HG03432 (cell line): ENCODE results near the gene CAMKK1.

Experiments used
- ATAC-seq: cut with Tn5 transposase; IDR thresholded peaks from one replicate; pipeline ENCODE4 v1.9.1; 2021; ENCODE audit warnings: mild to moderate bottlenecking, moderate library complexity; ENCODE audit not compliant: unreplicated experiment

The CAMKK1 gene

DNA sequence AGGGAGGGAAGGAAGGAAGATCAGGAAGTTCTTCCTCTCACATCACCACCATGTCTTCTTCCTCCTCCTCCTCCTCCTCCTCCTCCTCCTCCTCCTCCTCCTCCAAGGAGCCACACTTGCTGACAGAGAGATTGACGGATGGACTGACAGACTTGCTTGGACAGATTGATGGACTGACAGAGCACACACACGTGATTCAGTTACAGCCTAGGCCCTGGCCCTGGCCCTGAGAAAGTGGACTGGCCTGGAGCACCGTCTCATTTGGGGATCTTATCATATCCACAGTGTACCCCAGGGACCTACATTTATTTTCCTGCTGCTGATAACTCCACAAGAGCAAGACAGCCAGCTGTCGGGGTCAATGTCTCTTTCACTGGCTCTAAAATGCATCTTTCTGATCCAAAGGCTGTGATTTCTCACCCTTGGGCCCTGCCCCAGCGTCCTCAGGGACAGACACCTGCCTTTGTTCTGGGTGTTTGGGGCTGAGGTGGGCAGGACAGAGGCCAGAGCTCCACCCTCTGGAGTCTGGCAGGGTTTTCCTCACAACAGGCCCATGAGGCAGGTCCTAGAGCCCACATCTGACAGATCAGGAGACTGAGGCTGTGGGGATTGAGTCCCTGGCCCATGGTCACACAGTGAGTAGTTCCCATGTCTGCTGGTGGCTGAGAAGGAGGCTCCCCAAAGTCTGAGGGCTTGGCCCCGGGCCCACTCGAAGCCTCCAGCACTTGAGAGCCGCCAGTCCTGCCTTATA is 25.7 kb upstream of the CAMKK1 start:
- ATAC-seq, result no peak

DNA sequence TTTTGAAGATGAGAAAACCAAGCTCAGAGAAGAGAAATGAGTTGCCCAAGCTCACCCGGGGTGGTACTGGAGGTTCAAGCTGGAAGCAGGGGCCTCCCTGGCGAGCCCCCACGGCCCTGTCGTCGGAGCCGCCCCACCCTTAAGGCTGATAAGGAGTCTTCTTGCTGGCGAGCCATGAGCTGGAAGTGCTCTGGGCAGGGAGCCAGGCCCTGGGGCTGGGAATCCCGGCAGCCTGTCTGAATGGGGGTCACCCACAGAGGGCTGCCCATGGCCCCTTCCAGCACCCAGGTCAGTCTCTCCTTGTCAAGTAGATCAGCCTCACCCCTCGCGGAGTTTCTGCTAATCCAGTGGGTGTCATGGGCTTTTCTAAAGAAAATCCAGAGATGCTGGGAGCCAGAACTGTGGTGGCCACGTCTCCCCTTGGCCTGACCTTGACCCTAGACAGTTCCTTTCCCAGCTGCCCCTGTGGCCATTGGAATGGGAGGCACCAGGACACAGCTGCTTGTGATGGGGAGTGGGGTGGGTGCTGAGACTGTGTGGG is 24.6 kb upstream of the CAMKK1 start:
- ATAC-seq, result no peak

DNA sequence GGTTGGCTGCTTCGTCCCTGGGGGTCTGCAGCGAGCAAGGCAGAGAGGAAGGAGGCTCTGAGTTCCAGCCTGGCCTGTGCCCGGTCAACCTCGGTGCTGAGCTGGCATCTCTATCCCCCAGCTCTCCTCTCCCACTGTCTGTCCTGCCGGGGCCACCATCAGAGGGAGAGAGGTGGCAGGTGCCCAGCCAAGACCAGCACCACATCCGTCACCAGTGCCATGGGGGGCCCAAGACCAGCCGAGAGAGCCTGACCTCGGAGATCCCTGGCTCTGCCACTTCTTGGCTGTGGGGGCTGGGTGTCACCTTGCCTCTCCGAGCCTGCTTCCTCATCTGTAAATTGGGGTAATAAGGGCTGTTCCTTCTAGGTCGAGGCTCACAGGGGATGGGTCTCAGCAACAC is 24.0 kb upstream of the CAMKK1 start:
- no peak for ATAC-seq

DNA sequence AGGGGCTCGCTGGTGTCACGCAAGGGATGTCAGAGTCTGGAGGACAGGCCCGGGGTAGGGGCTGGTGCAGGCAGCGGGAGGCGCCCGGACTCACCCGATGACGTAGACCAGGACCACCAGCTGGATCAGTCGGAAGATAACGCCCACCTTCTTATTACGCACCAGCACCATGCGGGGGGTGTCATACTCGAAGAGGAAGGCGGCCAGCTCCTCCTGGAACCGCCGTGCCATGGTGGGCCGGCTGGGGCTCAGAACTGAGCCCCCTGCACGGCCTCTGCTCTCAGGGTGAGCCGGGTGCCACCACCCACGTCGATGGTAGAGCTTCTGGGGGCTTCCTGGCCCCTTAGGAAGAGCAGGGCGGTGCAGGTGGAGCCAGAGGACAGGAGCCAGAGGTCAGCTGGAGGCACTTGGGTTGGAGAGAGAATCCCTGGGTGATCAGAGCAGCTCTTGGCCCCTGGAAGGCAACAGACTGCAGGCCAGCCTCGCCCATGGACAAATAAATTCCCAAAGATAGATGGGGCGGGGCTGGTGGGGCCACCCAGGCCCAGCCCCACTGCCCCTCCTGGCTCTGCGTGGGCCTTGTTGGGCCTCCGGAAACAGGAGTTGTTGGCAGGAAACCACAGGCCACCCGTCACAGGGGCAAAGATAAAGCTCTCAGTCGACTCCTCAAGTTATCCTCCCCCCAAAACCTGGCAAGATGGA is 23.3 kb upstream of the CAMKK1 start, which contains the start of gene P2RX1:
P2RX1 (minus strand) TSS at position 471 of the 702 bp plus-strand sequence; CDS start at position 231, 240 bp downstream.
- ATAC-seq, result no peak

DNA sequence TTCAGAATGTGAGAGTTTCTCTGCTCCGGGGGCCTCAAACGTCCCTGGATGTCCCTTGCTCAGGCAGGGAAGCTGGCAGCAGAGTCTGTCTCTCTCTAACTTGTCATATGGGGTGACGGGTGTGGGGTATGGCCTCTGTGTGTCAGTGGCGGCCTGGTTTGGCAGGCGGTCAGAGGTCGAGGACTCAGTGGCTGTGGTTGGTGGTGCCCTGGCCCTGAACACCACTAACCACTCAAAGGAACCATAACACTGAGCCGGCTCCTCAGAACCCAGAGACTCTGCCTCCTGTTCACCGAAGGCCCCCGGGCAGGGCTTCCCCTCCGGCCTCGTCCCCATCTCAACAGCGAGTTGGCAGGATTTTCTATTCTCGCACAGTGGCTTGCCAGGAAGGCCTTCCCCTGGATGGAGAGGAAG is 22.7 kb upstream of the CAMKK1 start:
- no peak for ATAC-seq

DNA sequence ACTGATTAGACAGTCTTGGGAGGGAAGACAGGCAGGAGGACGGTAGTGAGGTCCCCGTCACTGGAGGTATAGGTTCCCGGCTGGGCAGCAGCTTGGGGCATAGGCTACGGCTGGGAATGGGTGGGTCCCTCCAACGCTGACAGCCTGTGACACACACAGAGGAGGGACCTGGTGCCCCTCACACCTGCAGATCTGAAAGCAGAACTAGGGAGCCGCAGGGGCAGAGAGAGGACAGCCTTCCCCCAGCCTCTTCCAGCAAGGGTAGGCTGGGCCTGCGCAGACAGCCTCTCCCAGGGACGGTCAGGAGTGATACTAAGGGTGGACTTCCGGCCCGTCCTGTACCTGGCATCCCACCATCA is 21.4 kb upstream of the CAMKK1 start:
- peak; percentile 41 for ATAC-seq

DNA sequence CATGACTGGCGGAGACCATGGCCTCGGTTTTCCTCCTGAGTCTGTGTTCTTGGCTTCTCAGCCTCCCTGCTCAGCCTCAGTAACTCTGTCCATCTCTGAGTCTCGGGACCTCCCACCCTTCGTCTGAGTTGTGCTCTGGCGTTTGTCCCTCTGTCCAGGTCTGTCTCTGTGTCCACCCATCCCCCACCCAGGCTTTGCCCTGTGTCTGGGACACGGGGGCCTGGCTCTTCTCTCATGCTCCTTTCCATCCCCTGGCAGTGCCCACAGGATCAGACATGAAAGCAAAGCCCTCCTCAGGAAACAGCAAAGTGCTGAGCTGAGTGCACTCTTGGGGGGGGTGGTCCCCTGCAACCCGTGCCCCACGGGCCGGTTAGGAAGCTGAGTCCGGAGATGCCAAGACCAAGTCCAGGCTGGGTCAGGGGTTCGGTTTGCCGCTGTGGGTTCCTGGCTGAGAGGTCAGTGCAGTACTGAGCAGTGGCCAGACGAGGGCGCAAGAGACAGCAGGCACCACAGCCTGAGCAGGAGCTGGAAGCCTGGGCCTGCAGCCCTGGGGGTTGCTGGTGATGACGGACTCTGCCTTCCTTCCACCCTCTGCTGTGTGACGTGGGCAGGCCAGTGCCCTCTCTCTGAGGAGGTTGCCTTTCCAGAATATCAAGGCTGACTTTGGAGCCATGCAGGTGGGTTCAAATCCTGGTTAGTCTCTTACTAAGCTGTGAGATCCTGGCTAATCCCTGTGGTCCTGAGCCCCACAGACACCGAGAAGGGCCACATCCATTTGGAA is 20.9 kb upstream of the CAMKK1 start:
- ATAC-seq, result peak; percentile 43

DNA sequence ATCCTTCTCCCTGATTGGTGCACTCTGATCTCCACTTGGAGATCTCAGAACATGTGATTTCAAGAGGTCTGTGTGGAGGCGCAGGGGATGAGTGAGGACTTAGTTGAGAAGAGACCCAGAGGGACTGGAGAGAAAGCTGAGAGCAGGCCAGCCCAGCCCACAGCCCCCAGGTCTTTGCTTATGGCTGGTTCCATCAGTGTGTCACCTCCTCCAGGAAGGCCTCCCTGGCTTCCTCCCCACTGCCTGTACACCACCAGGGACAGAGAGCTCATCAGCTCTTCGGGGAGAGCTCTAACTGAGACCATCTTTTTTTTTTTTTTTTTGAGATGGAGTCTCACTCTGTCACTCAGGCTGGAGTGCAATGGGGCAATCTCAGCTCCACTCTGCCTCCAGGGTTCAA is 20.0 kb upstream of the CAMKK1 start:
- ATAC-seq, result no peak

DNA sequence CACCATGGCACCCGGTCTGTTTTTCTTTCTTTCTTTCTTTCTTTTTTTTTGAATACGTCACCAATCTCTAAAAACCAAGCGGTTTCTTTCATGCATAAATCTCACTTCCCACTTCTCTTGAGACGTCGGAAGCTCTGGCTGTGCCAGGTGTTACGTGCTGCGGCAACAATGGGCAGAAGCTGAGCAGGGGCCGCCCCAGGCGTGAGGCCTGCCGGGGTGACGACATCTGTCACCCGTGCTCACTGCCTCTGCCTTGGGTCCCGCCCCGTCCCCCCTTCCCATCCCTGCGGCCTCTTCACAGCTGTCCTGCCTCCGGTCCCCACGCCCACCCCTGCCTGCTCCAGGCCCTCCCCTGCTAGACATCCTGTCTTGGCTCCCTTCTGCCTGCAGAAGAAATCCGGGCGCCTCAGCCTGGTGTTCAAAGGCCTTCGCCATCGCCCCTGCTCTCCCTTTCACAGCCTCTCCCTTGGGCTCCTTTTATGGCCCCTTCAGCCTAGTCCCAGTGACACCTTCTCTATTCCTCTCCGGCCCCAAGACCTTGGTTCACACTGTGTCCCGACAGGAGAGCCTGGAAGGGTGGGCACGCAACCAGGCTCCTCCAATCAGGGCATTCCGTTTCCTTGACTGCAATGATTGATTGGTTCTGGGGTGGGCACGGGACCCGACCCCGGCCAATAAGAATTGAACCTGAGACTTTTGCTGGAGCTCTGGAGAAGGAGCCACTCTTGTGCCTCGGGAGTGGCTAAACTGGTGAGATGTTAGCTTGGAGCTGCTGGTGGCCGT is 18.6 kb upstream of the CAMKK1 start:
- peak; percentile 69 for ATAC-seq

DNA sequence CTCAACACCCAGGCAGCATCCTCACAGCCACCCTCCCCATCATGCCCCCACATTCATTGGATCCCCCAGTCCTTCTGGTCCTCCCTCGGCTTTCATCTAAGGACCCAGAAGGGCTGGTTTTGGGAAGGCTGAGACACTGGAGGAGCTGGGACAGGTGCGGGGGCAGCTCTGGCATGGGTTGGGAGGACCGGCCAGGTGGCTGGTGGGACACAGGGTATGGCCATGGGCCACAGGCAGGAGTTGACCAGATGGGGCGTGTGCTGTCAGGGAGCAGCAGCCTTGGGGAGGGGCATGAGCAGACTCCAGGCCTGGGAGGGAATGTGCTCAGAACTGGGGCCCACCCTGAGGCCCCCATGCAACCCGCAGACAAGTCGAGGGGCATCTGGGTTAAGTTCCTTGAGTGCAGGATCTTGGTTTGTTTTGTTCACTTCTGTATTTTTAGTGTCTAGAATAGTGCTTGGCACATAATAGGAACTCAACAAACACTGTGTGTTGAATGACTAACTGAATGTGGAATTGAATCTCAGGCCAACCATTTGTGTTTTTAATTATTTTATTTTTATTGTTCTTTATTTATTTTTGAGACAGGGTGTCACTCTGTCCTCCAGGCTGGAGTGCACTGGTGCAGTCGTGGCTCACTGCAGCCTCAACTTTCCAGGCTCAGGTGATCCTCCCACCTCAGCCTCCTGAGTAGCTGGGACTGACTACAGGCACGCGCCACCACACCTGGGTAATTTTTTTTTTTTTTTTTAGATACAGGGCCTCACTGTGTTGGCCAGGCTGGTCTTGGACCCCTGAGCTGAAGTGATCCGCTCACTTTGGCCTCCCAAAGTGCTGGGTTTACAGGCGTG is 17.8 kb upstream of the CAMKK1 start:
- ATAC-seq, result no peak

DNA sequence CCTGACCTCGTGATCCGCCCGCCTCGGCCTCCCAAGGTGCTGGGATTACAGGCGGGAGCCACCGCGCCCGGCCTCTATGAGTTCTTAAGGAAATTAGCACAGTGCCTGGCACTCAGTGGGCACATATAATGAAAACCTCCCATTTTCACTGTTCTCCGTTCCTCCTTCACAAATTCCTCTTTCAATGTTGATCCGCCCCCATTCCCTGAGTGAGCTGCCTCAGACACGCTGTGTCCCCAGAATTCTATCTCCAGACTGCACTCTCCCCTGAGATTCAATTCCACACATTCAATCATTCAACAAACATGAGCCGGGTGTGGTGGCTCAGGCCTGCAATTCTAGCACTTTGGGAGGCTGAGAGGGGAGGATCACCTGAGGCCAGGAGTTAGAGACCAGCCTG is 16.4 kb upstream of the CAMKK1 start:
- ATAC-seq, result no peak

DNA sequence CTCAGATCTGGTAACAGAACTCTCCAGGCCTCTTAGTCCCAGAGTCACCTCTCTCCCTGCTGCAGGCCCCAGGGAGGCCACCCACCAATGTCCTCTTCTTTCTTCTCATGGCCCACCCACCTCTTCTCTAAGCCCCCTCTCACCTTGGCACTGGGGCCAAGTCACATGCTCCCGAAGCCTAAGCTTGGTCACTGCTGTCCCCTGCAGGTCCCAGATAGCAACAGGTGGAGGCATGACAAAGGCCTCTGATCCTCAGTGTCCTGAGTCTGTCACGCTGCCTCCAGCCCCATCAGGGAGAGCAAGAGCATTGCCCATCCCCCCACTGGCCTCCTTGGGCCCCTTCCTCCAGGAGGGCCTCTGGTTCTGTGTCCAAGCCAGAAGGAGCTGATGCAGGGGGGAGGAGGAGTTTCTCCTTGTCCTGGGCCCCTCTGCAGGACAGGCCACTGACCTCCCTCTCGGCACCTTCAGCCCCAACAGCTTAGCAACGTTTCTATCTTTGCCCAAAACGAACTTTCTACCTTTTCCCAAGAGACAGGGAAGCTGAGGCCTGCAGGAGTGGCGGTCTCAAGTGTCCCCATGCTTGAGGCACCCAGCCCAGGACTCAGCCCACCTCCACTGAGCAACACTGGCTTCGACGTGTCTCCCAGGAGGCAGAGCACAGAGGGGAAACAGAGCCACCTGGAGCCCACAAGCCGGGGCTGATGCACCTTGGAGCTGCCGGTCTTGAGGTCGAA is 14.8 kb upstream of the CAMKK1 start:
- no peak for ATAC-seq

DNA sequence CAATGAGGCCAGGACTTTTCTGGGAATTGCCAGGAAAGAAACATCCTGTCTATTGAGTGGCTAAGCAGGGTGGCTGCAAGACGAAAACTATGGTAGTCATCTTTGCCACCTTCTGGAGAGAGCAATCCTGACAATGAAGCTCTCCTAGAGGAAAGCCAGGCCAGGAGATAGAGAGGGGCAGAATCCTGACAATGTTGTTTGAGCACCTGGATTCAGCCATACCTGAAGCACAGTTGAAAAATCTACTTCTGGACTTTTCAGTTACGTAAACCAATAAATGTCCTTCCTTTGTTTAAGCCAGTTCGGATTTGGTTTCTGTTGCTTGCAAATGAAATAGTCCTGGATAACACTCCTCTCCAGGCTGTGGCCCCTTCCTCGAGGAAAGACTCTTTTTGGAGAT is 14.0 kb upstream of the CAMKK1 start:
- no peak for ATAC-seq

DNA sequence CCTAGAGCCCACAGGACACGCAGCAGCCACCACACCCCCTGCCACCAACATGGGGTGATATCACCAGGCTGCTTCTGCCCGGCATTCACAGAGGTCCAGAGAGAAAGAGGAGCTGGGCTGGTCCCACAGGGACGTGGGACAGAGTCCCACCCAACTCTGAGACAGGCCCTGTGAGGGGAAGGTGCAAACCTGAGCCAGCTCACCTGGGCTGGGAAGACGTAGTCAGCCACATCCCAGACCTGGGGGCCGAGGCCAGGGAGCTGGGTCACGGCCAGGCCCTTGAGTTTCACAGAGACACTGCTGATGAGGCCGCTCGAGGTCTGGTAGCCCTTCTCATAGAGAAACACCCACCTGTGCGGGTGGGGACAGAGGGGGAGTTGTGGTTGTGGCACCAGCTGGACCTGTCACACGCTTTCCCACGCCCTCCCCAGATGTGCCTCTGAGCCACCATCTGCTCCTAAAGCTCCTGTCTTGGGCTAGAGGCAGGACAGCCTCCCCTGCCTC is 12.2 kb upstream of the CAMKK1 start:
- ATAC-seq, result peak; percentile 47

DNA sequence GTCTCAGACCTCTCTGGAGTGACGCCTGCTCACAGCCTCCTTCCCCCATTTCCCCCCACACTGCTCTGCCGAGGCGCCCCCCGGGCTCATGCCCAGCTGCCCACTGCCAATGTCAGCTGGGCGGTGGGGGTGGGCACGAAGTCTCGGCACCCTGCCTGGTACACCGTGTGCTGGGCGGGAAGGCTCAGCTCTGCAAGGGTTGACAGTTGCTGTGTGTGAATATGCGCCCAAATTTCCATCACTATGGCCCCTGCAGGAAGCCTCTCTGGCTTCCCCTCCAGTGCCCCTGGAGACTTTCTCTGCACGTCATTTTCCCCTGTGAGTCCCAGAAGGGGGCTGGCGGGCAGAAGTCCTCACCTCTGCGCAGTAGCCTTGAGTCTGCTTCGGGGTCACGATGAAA is 11.6 kb upstream of the CAMKK1 start:
- peak; percentile 29 for ATAC-seq

DNA sequence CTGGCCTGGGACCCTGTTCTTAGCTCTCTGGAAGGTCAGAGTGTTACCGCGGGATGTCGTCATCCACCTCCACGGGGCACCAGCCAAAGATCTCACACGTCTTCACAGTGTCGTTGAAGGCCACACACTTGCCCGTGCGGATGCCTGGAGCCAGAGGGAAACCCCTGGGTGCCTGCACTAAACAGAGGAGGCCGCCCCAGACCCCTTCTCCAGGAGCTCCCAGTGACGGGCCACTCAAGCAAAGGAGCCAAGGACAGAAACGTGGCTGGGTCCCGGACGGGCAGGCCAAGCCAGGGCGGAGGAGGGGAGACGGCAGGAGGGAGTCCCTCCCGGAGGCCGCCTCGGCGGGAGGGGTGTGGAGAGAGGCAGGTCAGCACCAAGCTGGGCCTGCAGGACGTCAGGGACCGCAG is 11.0 kb upstream of the CAMKK1 start:
- ATAC-seq, result no peak

DNA sequence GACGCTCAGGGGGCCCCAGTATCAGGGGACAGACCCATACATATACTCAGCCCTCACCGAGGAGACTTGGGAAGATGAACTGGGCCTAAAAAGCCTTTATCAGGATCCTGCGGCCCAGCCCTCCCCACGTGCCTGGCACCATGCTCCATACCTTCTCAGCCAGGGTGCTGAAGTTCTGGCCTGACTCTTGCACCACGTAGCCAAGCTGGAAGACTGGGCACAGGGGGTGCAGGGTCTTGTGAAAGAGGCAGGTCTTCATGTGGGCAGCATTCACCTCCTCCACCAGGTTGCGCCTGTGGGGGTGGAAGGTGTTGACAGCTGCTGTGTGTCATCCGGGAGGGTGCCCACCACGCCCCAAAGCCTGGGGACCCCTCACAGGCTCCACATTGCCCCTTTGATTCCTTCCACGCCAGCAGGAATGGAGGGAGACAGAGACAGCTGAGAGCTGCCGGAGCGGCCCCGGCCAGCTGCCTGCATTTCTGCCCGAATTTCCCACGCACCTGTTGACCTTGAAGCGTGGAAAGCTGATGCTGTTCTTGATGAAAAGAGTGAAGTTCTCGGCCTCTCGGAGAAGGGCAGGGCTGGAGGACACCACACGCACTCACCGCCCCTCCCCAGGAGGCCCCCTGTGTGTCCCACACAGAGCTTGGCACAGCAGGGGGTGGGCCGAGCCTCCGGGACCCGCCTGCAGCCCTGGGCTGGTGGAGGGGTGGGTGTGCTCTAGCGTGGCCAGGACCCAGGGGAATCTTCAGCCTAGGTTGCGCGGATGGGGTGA is 10.4 kb upstream of the CAMKK1 start:
- no peak for ATAC-seq

DNA sequence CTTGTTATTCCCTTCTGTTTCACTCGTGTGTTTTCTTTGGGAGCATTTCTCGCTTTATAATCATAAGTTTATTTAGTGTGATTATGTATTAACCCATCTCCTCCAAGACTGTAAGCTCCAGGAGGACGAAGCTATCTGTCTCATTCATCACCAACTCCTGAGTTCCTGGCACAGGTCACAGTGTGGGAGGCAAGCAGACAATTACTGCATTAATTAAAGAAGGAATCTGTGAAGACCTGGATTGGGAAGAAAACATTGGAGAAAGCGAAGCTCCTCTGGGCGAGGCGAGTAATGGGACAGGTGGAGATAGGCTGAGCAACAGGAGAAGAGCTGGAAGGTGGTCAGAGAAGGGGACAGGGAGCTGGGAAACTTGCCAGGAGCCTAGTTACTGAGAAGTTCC is 7.8 kb upstream of the CAMKK1 start:
- no peak for ATAC-seq
